Karpas-422 (cell line): Measurements from ENCODE around the gene NKAIN2. TPM values are rescaled to one million over a fixed set of nuclear protein-coding genes. Genes with fewer than 3 reads are reported as not detected.

Experiments used
- DNase-seq: peaks from one replicate; pipeline ENCODE4 v3.0.0-alpha.2; 2015
- H2AFZ ChIP-seq: fragments of 200-600 bp; sonication (generic); 2 replicates; pipeline ENCODE4 v1.6.1; 2014; ENCODE audit warnings: antibody characterized with exemption, low read length, mixed read lengths
- H3K27ac ChIP-seq: fragments of 200-600 bp; sonication (generic); 2 replicates; pipeline ENCODE4 v1.5.1; 2014; ENCODE audit warnings: mild to moderate bottlenecking, low read length, moderate library complexity
- H3K27me3 ChIP-seq: fragments of 200-600 bp; sonication (generic); 2 replicates; pipeline ENCODE4 v1.6.1; 2014; ENCODE audit warnings: low read length, mixed read lengths
- H3K36me3 ChIP-seq: fragments of 200-600 bp; sonication (generic); 2 replicates; pipeline ENCODE4 v1.6.1; 2014; ENCODE audit warnings: low read length, mixed read lengths; ENCODE audit not compliant: insufficient read depth
- H3K4me1 ChIP-seq: fragments of 200-600 bp; sonication (generic); 2 replicates; pipeline ENCODE4 v1.6.1; 2014; ENCODE audit warnings: mild to moderate bottlenecking, low read length, mixed read lengths
- H3K4me2 ChIP-seq: fragments of 200-600 bp; sonication (generic); 2 replicates; pipeline ENCODE4 v1.6.1; 2014; ENCODE audit warnings: low read length, low read depth, mild to moderate bottlenecking; ENCODE audit not compliant: poor library complexity, severe bottlenecking
- H3K4me3 ChIP-seq: fragments of 200-600 bp; sonication (generic); 2 replicates; pipeline ENCODE4 v1.5.1; 2014; ENCODE audit warnings: mild to moderate bottlenecking, antibody characterized with exemption, low read length, mixed read lengths
- H3K79me2 ChIP-seq: fragments of 200-600 bp; sonication (generic); 2 replicates; pipeline ENCODE4 v1.6.1; 2014; ENCODE audit warnings: mild to moderate bottlenecking, low read length, mixed read lengths
- H3K9ac ChIP-seq: fragments of 200-600 bp; sonication (generic); 2 replicates; pipeline ENCODE4 v1.6.0; 2014; ENCODE audit warnings: low read length
- H3K9me2 ChIP-seq: fragments of 200-600 bp; sonication (generic), shearing (Covaris generic); replicated peaks from 2 replicates; pipeline ENCODE4 v1.6.0; 2014; ENCODE audit warnings: mild to moderate bottlenecking, low read length, moderate library complexity; ENCODE audit not compliant: insufficient read depth
- H3K9me3 ChIP-seq: fragments of 300-700, 200-600 bp; sonication (generic); 2 replicates; pipeline ENCODE4 v1.6.1; 2014; ENCODE audit warnings: low read length, mixed read lengths
- H4K20me1 ChIP-seq: fragments of 200-600 bp; sonication (generic); 2 replicates; pipeline ENCODE4 v1.6.1; 2014; ENCODE audit warnings: mild to moderate bottlenecking, antibody characterized with exemption, low read length, low read depth; ENCODE audit not compliant: insufficient read depth
- total RNA-seq: library from RNA; depleted of rRNA; stranded (reverse); fragments of >200 nt; shearing (Covaris generic); gene quantifications from 2 replicates; pipeline ENCODE4 v1.2.3, GENCODE V29; 2014; ENCODE audit warnings: low replicate concordance

The NKAIN2 gene
- total RNA-seq, 1 experiment from 2014 or later: not detected

GRCh38 chr6:124660185-124660584, 856.5 kb downstream of the NKAIN2 start:
- Histone ChIP-seq H3K27ac (no peak overlapping the region), H3K79me2 (no peaks in the 10 kb centered on the region), H3K4me2 (no peak overlapping the region), H4K20me1 (no peaks in the 10 kb centered on the region), H3K4me1 (no peaks in the 10 kb centered on the region), H2AFZ (no peak overlapping the region), H3K36me3 (no peaks in the 10 kb centered on the region), H3K9me2 (no peaks in the 10 kb centered on the region), H3K9ac (no peak overlapping the region), H3K9me3 (peaks cover 19% of the 10 kb centered on the region), H3K4me3 (no peak overlapping the region), H3K27me3 (no peaks in the 10 kb centered on the region)
- no peak for DNase-seq

GRCh38 chr6:124661097-124661661, 857.5 kb downstream of the NKAIN2 start:
- Histone ChIP-seq H3K36me3 (no peaks in the 10 kb centered on the region), H3K4me2 (no peak overlapping the region), H3K9me2 (no peaks in the 10 kb centered on the region), H3K4me3 (no peak overlapping the region), H2AFZ (no peak overlapping the region), H3K9me3 (peaks cover 19% of the 10 kb centered on the region), H3K27me3 (no peaks in the 10 kb centered on the region), H3K27ac (no peak overlapping the region), H3K4me1 (no peaks in the 10 kb centered on the region), H3K9ac (no peak overlapping the region), H3K79me2 (no peaks in the 10 kb centered on the region), H4K20me1 (no peaks in the 10 kb centered on the region)
- no peak for DNase-seq

- no peak overlapping the region for H3K9ac ChIP-seq
- no peaks in the 10 kb centered on the region for H3K27me3 ChIP-seq
- H3K4me2 ChIP-seq: no peak overlapping the region
- H3K9me2 ChIP-seq: no peaks in the 10 kb centered on the region
- H3K4me3 ChIP-seq: no peak overlapping the region
- H3K9me3 ChIP-seq: peaks cover 17% of the 10 kb centered on the region
- no peaks in the 10 kb centered on the region for H4K20me1 ChIP-seq
- H2AFZ ChIP-seq: no peak overlapping the region
- no peak for DNase-seq
- H3K79me2 ChIP-seq: no peaks in the 10 kb centered on the region
- no peaks in the 10 kb centered on the region for H3K4me1 ChIP-seq
- H3K27ac ChIP-seq: no peak overlapping the region
- H3K36me3 ChIP-seq: no peaks in the 10 kb centered on the region
Observed at GRCh38 chr6:124668028-124668427, 864.4 kb downstream of the NKAIN2 start.

GRCh38 chr6:124669713-124670480, 866.2 kb downstream of the NKAIN2 start:
- no peak overlapping the region for H3K27ac ChIP-seq
- no peak overlapping the region for H2AFZ ChIP-seq
- H3K36me3 ChIP-seq: no peaks in the 10 kb centered on the region
- no peaks in the 10 kb centered on the region for H3K4me1 ChIP-seq
- H3K9ac ChIP-seq: no peak overlapping the region
- H3K9me3 ChIP-seq: peaks cover 24% of the 10 kb centered on the region
- H3K9me2 ChIP-seq: no peaks in the 10 kb centered on the region
- no peak for DNase-seq
- H3K4me2 ChIP-seq: no peak overlapping the region
- no peaks in the 10 kb centered on the region for H4K20me1 ChIP-seq
- H3K4me3 ChIP-seq: no peak overlapping the region
- H3K79me2 ChIP-seq: no peaks in the 10 kb centered on the region
- no peaks in the 10 kb centered on the region for H3K27me3 ChIP-seq

- Histone ChIP-seq H3K27me3 (no peaks in the 10 kb centered on the region), H3K4me1 (no peaks in the 10 kb centered on the region), H3K9me2 (no peaks in the 10 kb centered on the region), H3K36me3 (no peaks in the 10 kb centered on the region), H4K20me1 (no peaks in the 10 kb centered on the region), H3K4me3 (no peak overlapping the region), H3K4me2 (no peak overlapping the region), H2AFZ (no peak overlapping the region), H3K9me3 (peaks cover 22% of the 10 kb centered on the region), H3K9ac (no peak overlapping the region), H3K27ac (no peak overlapping the region), H3K79me2 (no peaks in the 10 kb centered on the region)
- no peak for DNase-seq
Observed at GRCh38 chr6:124670801-124671200, 867.1 kb downstream of the NKAIN2 start.

- Histone ChIP-seq H2AFZ (no peak overlapping the region), H3K9me2 (no peaks in the 10 kb centered on the region), H3K4me2 (no peak overlapping the region), H3K4me3 (no peak overlapping the region), H3K36me3 (no peaks in the 10 kb centered on the region), H3K4me1 (no peaks in the 10 kb centered on the region), H3K27ac (no peak overlapping the region), H3K79me2 (no peaks in the 10 kb centered on the region), H3K27me3 (no peaks in the 10 kb centered on the region), H4K20me1 (no peaks in the 10 kb centered on the region), H3K9me3 (peaks cover 21% of the 10 kb centered on the region), H3K9ac (no peak overlapping the region)
- no peak for DNase-seq
Observed at GRCh38 chr6:124671324-124671723, 867.7 kb downstream of the NKAIN2 start.

- no peak overlapping the region for H2AFZ ChIP-seq
Observed at GRCh38 chr6:124674042-124674441, 870.4 kb downstream of the NKAIN2 start.

GRCh38 chr6:124676033-124676432, 872.4 kb downstream of the NKAIN2 start:
- Histone ChIP-seq H3K27ac (no peak overlapping the region), H3K9me2 (no peaks in the 10 kb centered on the region), H3K27me3 (no peaks in the 10 kb centered on the region), H3K4me3 (no peak overlapping the region), H3K4me2 (no peak overlapping the region), H3K9ac (no peak overlapping the region), H2AFZ (no peak overlapping the region), H3K79me2 (no peaks in the 10 kb centered on the region), H3K9me3 (peaks cover 34% of the 10 kb centered on the region), H3K36me3 (no peaks in the 10 kb centered on the region), H4K20me1 (no peaks in the 10 kb centered on the region), H3K4me1 (no peaks in the 10 kb centered on the region)
- no peak for DNase-seq

More at GRCh38 chr6:124674042-124674441, 870.4 kb downstream of the NKAIN2 start:
- H3K9me2 ChIP-seq: no peaks in the 10 kb centered on the region
- DNase-seq: no peak
- no peaks in the 10 kb centered on the region for H4K20me1 ChIP-seq
- peaks cover 28% of the 10 kb centered on the region for H3K9me3 ChIP-seq
- H3K9ac ChIP-seq: no peak overlapping the region
- no peaks in the 10 kb centered on the region for H3K4me1 ChIP-seq
- H3K36me3 ChIP-seq: no peaks in the 10 kb centered on the region
- no peak overlapping the region for H3K4me2 ChIP-seq
- H3K4me3 ChIP-seq: no peak overlapping the region
- no peak overlapping the region for H3K27ac ChIP-seq
- H3K27me3 ChIP-seq: no peaks in the 10 kb centered on the region
- no peaks in the 10 kb centered on the region for H3K79me2 ChIP-seq
